ENCODE data around the gene WARS2.

The WARS2 gene

GRCh38 chr1:118982821-118983557 lies 157.5 kb downstream of the WARS2 start:
- in situ Hi-C loops (cut with MboI; ENCODE audit: low sequenced_read_pairs, unreplicated experiment): no loop called here
- TF ChIP-seq CTCF (IDR thresholded peaks at IDR 0.05; ENCODE audit: borderline replicate concordance, control extremely low read depth, extremely low read depth, insufficient read depth, missing control alignments): no peak
- DNase-seq (ENCODE audit: low spot score): no peak

- no peak for DNase-seq (ENCODE audit: low spot score)
- TF ChIP-seq CTCF (IDR thresholded peaks at IDR 0.05; ENCODE audit: borderline replicate concordance, control extremely low read depth, extremely low read depth, insufficient read depth, missing control alignments): no peak
- in situ Hi-C loops (cut with MboI; ENCODE audit: low sequenced_read_pairs, unreplicated experiment): no loop called here
Observed at GRCh38 chr1:118982266-118982665, 158.2 kb downstream of the WARS2 start.

GRCh38 chr1:118981436-118981835 lies 159.0 kb downstream of the WARS2 start:
- TF ChIP-seq CTCF (IDR thresholded peaks at IDR 0.05; ENCODE audit: borderline replicate concordance, control extremely low read depth, extremely low read depth, insufficient read depth, missing control alignments): no peak
- in situ Hi-C loops (cut with MboI; ENCODE audit: low sequenced_read_pairs, unreplicated experiment): no loop called here

More at GRCh38 chr1:118981436-118981835, 159.0 kb downstream of the WARS2 start:
- DNase-seq (ENCODE audit: low spot score): no peak

All from GM13976 (cell line).